OCI-LY7 (cell line): Measurements from ENCODE around the gene MXD4.
"Not testable (repeated sequence)": the region's sequence is repeated elsewhere in the genome, so short reads cannot be mapped to it uniquely, and the experiment has no call there.

Source experiments
- CTCF ChIP-seq: fragments of 200-600 bp; sonication (generic); conservative IDR thresholded peaks from 2 replicates; pipeline ENCODE4 v1.5.1; 2014; ENCODE audit warnings: mild to moderate bottlenecking, antibody characterized with exemption, low read length, moderate library complexity, mixed read lengths
- EZH2phosphoT487 ChIP-seq: fragments of 200-600 bp; sonication (generic); IDR thresholded peaks from 2 replicates; pipeline ENCODE4 v1.6.1; 2018; ENCODE audit warnings: low read depth, borderline replicate concordance, mild to moderate bottlenecking, mixed run types, antibody characterized with exemption, low read length, moderate library complexity, mixed read lengths

DNA sequence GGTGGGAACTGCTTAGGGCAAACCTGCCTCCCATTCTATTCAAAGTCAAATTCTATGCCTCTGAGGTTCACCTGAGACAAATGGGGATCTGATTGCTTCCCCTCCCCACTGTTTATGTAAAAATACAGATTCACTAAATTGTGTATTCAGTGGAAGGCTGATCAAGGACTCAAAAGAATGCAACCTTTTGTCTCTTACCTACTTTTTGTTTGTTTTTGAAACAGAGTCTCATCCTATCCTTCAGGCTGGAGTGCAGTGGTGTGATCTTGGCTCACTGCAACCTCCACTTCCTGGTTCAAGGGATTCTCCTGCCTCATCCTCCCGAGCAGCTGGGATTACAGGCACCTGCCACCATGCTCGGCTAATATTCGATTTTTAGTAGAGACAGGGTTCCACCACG, 40.5 kb downstream of the MXD4 start:
- not testable (repeated sequence) for TF ChIP-seq CTCF, EZH2phosphoT487
